ENCODE data around the gene DCDC2.

GRCh38 chr6:24401458-24401857 is 43.6 kb upstream of the DCDC2 start:
- TF ChIP-seq ZNF384 (IDR thresholded peaks at IDR 0.05) = no peak
- TF ChIP-seq TARDBP (IDR thresholded peaks at IDR 0.05) = no peak
- TF ChIP-seq NFRKB (IDR thresholded peaks at IDR 0.05) = no peak
- no peak for TF ChIP-seq PKNOX1 (IDR thresholded peaks at IDR 0.05)
- no peak for TF ChIP-seq FOXA1 (IDR thresholded peaks at IDR 0.05)
- no peak for TF ChIP-seq BHLHE40 (IDR thresholded peaks at IDR 0.05; ENCODE audit: borderline replicate concordance)
- TF ChIP-seq SP1 (IDR thresholded peaks at IDR 0.05) = no peak

Measured in HEK293T (cell line).